ENCODE data around the gene MOSMO.

GRCh38 chr16:22092143-22092933, 84.4 kb downstream of the MOSMO start, which contains the start of gene VWA3A:
- TF ChIP-seq POLR2A (IDR thresholded peaks at IDR 0.05) (no peak), CTCF (IDR thresholded peaks at IDR 0.05 in 8 of 11, conservative IDR thresholded peaks at IDR 0.05 in 3 of 11) (no peak)
